ENCODE results near the gene MAP2K6. TPM values are rescaled to one million over a fixed set of nuclear protein-coding genes. Genes with fewer than 3 reads are reported as not detected.

The MAP2K6 gene
- total RNA-seq, 1 donor from 2014 or later: 101 TPM

DNA sequence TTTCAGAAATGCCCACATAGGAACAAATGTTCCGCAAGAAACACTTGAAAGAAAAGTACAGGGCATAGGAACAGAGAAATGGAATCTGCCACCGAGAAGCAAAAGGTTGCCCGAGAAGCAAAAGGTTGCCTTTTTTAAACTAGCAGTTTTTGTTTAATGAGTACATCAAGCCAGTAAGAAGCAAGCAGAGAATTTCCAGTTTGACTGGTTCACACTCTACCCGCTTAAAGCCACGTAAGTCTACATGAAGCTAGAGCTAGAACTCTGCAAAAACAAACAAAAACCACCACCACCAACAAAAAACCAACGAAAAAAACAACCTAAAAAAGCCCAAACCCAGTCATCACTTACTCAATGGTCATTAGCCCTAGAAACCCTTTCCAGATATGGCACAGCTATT, 144.3 kb downstream of the MAP2K6 start:
- H3K27me3 Mint-ChIP-seq (ENCODE audit: insufficient read depth, low read depth): no peaks in the 10 kb centered on the region
- Histone ChIP-seq H3K9ac (no peak overlapping the region), H2AFZ (replicated peaks) (no peak overlapping the region), H3K27me3 (no peaks in the 10 kb centered on the region), H3K4me3 (no peak overlapping the region), H3K4me2 (no peak overlapping the region), H3K27ac (no peak overlapping the region), H3K4me1 (no peaks in the 10 kb centered on the region), H3F3A (ENCODE audit: low read depth) (no peaks in the 10 kb centered on the region), H3K79me2 (ENCODE audit: low read depth) (no peaks in the 10 kb centered on the region), H3K9me3 (ENCODE audit: low read depth) (no peaks in the 10 kb centered on the region), H4K20me1 (ENCODE audit: low read depth) (no peaks in the 10 kb centered on the region), H3K36me3 (no peaks in the 10 kb centered on the region)
- no peak for DNase-seq (ENCODE audit: low spot score)
- no peaks in the 10 kb centered on the region for H3K4me1 Mint-ChIP-seq
- no peak overlapping the region for H3K4me3 Mint-ChIP-seq
- no peak overlapping the region for H3K27ac Mint-ChIP-seq
- TF ChIP-seq, protein P1, sequence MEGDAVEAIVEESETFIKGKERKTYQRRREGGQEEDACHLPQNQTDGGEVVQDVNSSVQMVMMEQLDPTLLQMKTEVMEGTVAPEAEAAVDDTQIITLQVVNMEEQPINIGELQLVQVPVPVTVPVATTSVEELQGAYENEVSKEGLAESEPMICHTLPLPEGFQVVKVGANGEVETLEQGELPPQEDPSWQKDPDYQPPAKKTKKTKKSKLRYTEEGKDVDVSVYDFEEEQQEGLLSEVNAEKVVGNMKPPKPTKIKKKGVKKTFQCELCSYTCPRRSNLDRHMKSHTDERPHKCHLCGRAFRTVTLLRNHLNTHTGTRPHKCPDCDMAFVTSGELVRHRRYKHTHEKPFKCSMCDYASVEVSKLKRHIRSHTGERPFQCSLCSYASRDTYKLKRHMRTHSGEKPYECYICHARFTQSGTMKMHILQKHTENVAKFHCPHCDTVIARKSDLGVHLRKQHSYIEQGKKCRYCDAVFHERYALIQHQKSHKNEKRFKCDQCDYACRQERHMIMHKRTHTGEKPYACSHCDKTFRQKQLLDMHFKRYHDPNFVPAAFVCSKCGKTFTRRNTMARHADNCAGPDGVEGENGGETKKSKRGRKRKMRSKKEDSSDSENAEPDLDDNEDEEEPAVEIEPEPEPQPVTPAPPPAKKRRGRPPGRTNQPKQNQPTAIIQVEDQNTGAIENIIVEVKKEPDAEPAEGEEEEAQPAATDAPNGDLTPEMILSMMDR (IDR thresholded peaks at IDR 0.05): no peak
- TF ChIP-seq EZH2phosphoT487 (IDR thresholded peaks at IDR 0.05) (no peak), EZH2 (IDR thresholded peaks at IDR 0.05) (no peak)
- peaks cover 4% of the 10 kb centered on the region for H3K36me3 Mint-ChIP-seq
- peaks cover 2% of the 10 kb centered on the region for H3K9me3 Mint-ChIP-seq

DNA sequence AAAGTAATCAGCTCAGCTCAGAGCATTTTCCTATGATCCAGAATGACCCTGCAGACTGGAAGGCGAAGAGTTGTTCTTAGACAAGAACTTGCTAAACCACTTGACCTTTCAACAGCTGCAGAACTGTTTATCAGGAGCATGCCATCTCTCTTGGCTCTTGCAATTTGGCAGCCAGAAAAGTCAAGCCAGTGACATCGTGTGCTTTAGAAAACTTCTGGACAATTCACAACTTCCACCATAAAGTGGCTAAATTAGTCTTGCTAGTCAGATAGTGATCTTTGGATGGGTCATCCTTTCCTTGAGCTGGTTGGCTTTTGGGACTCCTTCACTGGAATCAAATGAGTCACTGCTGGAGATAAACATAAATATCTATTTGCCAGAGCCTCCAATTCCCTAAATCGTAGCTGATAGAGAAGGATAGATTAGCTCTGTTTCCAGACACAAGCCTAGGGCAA, 146.5 kb downstream of the MAP2K6 start:
- Histone ChIP-seq H3K4me3 (no peak overlapping the region), H2AFZ (replicated peaks) (no peak overlapping the region), H3K4me2 (no peak overlapping the region), H3K79me2 (ENCODE audit: low read depth) (no peaks in the 10 kb centered on the region), H3K9me3 (ENCODE audit: low read depth) (no peaks in the 10 kb centered on the region), H3K27me3 (no peaks in the 10 kb centered on the region), H3K27ac (no peak overlapping the region), H3K36me3 (no peaks in the 10 kb centered on the region), H3K4me1 (no peaks in the 10 kb centered on the region), H3F3A (ENCODE audit: low read depth) (no peaks in the 10 kb centered on the region), H4K20me1 (ENCODE audit: low read depth) (no peaks in the 10 kb centered on the region), H3K9ac (no peak overlapping the region)
- Mint-ChIP-seq H3K27ac (no peak overlapping the region), H3K36me3 (peaks cover 2% of the 10 kb centered on the region), H3K9me3 (no peaks in the 10 kb centered on the region), H3K4me1 (no peaks in the 10 kb centered on the region), H3K4me3 (no peak overlapping the region), H3K27me3 (ENCODE audit: insufficient read depth, low read depth) (no peaks in the 10 kb centered on the region)
- TF ChIP-seq EZH2 (IDR thresholded peaks at IDR 0.05) (no peak), EZH2phosphoT487 (IDR thresholded peaks at IDR 0.05) (no peak)
- TF ChIP-seq, protein P1 (IDR thresholded peaks at IDR 0.05): no peak
- no peak for DNase-seq (ENCODE audit: low spot score)

DNA sequence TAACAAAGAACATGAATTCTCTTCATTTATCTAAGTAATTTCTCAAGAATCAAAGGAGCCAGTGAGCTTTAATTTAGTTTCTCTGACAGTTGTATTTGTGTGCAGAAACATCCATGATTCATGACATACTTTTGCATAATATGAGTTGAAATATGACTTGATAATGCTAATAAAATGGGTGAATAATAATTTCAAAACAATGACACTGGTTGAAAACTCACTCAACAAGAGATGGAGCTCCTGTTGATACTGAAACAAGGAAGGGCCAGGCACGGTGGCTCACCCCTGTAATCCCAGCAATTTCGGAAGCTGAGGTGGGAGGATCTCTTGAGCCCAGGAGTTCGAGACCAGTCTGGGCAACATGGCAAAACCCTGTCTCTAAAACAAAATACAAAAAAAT, 147.0 kb downstream of the MAP2K6 start:
- H3K4me1 Mint-ChIP-seq: no peaks in the 10 kb centered on the region
- H3K4me3 ChIP-seq: no peak overlapping the region
- H3K4me3 Mint-ChIP-seq: no peak overlapping the region
- H3K9me3 ChIP-seq (ENCODE audit: low read depth): no peaks in the 10 kb centered on the region
- no peaks in the 10 kb centered on the region for H3K9me3 Mint-ChIP-seq
- no peaks in the 10 kb centered on the region for H3K36me3 ChIP-seq
- H4K20me1 ChIP-seq (ENCODE audit: low read depth): no peaks in the 10 kb centered on the region
- no peak overlapping the region for H3K27ac Mint-ChIP-seq
- no peak overlapping the region for H3K27ac ChIP-seq
- no peaks in the 10 kb centered on the region for H3K27me3 Mint-ChIP-seq (ENCODE audit: insufficient read depth, low read depth)
- no peak overlapping the region for H2AFZ ChIP-seq (replicated peaks)
- H3F3A ChIP-seq (ENCODE audit: low read depth): no peaks in the 10 kb centered on the region
- DNase-seq (ENCODE audit: low spot score): no peak
- no peak overlapping the region for H3K4me2 ChIP-seq
- TF ChIP-seq EZH2 (IDR thresholded peaks at IDR 0.05) (no peak), EZH2phosphoT487 (IDR thresholded peaks at IDR 0.05) (no peak)
- TF ChIP-seq, protein P1 (IDR thresholded peaks at IDR 0.05): no peak
- no peaks in the 10 kb centered on the region for H3K79me2 ChIP-seq (ENCODE audit: low read depth)
- H3K27me3 ChIP-seq: no peaks in the 10 kb centered on the region
- H3K4me1 ChIP-seq: no peaks in the 10 kb centered on the region
- peaks cover 2% of the 10 kb centered on the region for H3K36me3 Mint-ChIP-seq
- H3K9ac ChIP-seq: no peak overlapping the region
